ENCODE data around the gene PDE6C. TPM values are rescaled to one million over a fixed set of nuclear protein-coding genes. Genes with fewer than 3 reads are reported as not detected.

Gene PDE6C
- total and polyA plus RNA-seq, 8 donors = not detected

- H3K36me3 ChIP-seq = no peaks in the 10 kb centered on the region
- no peak for TF ChIP-seq POLR2A (IDR thresholded peaks at IDR 0.05)
- TF ChIP-seq CTCF (IDR thresholded peaks at IDR 0.05) = no peak
- no peak for TF ChIP-seq EP300 (IDR thresholded peaks at IDR 0.05)
- no peak for TF ChIP-seq POLR2AphosphoS5 (IDR thresholded peaks at IDR 0.05)
- intact Hi-C loops (cut with DNase I; ENCODE audit: low total_unique reads) = no loop called here
- H3K4me1 ChIP-seq = peaks cover 12 to 20% (median 17%) of the 10 kb centered on the region in 4 donors
- H3K27ac ChIP-seq = no peak overlapping the region
- no peaks in the 10 kb centered on the region for H3K9me3 ChIP-seq
- DNase-seq = no peak
- peaks cover 0 to 30% (median 19%) of the 10 kb centered on the region in 3 donors for H3K27me3 ChIP-seq
- H3K4me3 ChIP-seq = no peak overlapping the region
- WGBS, 5 donors = 80 to 100% (median 91%) methylated on average over 1 of the region's 1 CpG
Measured at GRCh38 chr10:93597075-93597599, 15.2 kb upstream of the PDE6C start.

- intact Hi-C loops (cut with DNase I; ENCODE audit: low total_unique reads) = no loop called here
- TF ChIP-seq EP300 (IDR thresholded peaks at IDR 0.05) (no peak), CTCF (IDR thresholded peaks at IDR 0.05) (no peak), POLR2A (IDR thresholded peaks at IDR 0.05) (no peak), POLR2AphosphoS5 (IDR thresholded peaks at IDR 0.05) (no peak)
Measured at GRCh38 chr10:93598157-93598556, 14.2 kb upstream of the PDE6C start.

DNA sequence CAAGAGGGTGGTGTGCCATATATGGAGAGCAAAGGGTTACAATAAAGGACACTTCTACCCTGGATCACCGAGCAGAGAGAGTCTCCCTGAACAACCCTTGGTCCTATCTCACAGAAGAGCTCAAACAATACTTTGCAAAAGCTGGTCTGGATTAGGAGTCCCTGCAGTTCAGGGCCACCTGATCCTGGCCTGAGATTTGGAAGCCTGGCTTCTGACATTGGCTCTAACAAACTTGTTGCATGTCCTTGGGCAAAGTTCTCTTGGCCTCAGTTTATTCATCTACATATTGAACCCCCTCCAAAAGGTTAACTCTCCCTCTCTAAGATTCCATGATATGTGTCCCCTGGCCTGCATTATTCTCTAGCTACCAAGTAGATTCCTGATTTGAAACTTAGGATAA, 13.0 kb upstream of the PDE6C start:
- no peak for DNase-seq
- Histone ChIP-seq H3K4me3 (no peak overlapping the region), H3K4me1 (peaks cover 12 to 20% (median 17%) of the 10 kb centered on the region in 4 donors), H3K9me3 (no peaks in the 10 kb centered on the region), H3K27ac (no peak overlapping the region), H3K36me3 (no peaks in the 10 kb centered on the region), H3K27me3 (peaks cover 0 to 50% (median 26%) of the 10 kb centered on the region in 3 donors)
- 48 to 69% (median 53%) methylated on average over 1 of the region's 1 CpG for WGBS, 5 donors
- no peak for TF ChIP-seq POLR2AphosphoS5 (IDR thresholded peaks at IDR 0.05)
- no peak for TF ChIP-seq EP300 (IDR thresholded peaks at IDR 0.05)
- TF ChIP-seq CTCF (IDR thresholded peaks at IDR 0.05) = no peak
- no peak for TF ChIP-seq POLR2A (IDR thresholded peaks at IDR 0.05)
- intact Hi-C loops (cut with DNase I; ENCODE audit: low total_unique reads) = no loop called here

More at GRCh38 chr10:93598157-93598556, 14.2 kb upstream of the PDE6C start:
- DNase-seq = no peak
- peaks cover 0 to 41% (median 26%) of the 10 kb centered on the region in 3 donors for H3K27me3 ChIP-seq
- no peaks in the 10 kb centered on the region for H3K36me3 ChIP-seq
- no peak overlapping the region for H3K4me3 ChIP-seq
- H3K4me1 ChIP-seq = peaks cover 12 to 20% (median 17%) of the 10 kb centered on the region in 4 donors
- WGBS, 5 donors = 86 to 93% (median 90%) methylated on average over 5 of the region's 5 CpGs
- H3K9me3 ChIP-seq = no peaks in the 10 kb centered on the region
- H3K27ac ChIP-seq = no peak overlapping the region

DNA sequence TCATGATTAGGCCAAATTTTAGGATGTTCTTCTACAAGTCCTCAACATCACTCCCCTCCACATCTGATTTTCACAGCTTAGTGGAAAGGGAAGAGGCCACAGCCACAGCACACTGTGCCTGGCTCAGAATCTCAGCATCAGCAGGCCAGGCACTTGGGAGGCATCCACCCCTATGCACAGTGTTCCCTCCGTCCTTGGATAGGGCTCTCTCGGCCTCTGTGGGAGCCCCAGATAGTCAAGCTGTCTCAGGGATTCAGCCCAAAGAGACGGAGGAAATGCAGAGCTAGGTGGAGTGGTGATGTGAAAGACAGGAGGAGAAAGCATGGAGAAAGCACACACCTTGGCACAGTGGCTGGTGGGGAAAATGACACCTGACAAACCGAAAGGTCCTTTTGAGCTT, 12.6 kb upstream of the PDE6C start:
- DNase-seq = no peak
- H3K4me3 ChIP-seq = no peak overlapping the region
- 86 to 96% (median 92%) methylated on average over 4 of the region's 4 CpGs for WGBS, 5 donors
- no peak overlapping the region for H3K27ac ChIP-seq
- H3K36me3 ChIP-seq = no peaks in the 10 kb centered on the region
- no peaks in the 10 kb centered on the region for H3K9me3 ChIP-seq
- H3K4me1 ChIP-seq = peaks cover 12 to 20% (median 17%) of the 10 kb centered on the region in 4 donors
- TF ChIP-seq EP300 (IDR thresholded peaks at IDR 0.05) = no peak
- TF ChIP-seq CTCF (IDR thresholded peaks at IDR 0.05) = no peak
- TF ChIP-seq POLR2AphosphoS5 (IDR thresholded peaks at IDR 0.05) = no peak
- no peak for TF ChIP-seq POLR2A (IDR thresholded peaks at IDR 0.05)
- peaks cover 0 to 55% (median 26%) of the 10 kb centered on the region in 3 donors for H3K27me3 ChIP-seq
- intact Hi-C loops (cut with DNase I; ENCODE audit: low total_unique reads) = no loop called here
